ENCODE results near the gene SUSD2.

DNA sequence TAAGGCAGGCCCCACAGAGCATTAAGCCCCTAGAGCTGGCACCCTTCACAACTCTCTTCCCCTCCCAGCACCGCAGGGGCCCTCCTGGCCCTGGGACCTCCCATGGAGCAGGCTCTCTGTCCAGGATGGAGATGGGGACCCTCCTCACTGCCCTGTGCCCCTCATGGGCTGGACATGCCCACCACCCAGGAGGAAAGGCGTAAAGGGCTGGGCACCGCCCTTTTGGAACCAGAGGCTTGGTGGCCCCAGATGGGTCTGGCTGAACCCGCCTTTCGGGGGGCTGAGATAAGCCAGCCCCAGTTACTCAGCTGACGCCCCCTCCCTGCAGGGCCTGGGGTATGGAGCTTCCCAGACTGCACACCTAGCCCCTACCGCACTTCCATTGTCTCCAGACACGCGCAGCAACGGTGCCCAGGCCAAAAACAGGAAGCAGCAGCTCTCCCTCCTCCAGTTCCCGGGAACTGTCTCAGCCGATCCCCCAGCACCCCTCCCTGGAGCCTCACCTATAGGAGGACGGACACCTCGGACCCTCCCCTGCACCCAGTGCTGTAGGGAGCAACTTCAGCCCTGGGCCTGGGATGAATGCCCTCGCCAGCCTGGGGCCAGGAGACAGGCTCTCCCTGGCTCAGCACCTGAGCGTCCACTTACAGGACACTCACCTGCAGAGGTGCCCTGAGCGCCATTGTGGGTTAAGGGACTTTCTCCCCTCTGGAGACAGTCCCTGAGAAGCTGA, 1.6 kb upstream of the SUSD2 start:
- TF ChIP-seq SUZ12 (IDR thresholded peaks at IDR 0.05) = no peak
- no peak for TF ChIP-seq LEF1 (IDR thresholded peaks at IDR 0.05; ENCODE audit: borderline replicate concordance)
